H9 (cell line): ENCODE measurements around the gene GSX2. TPM values are rescaled to one million over a fixed set of nuclear protein-coding genes. Genes with fewer than 3 reads are reported as not detected.

Experiments used
- DNase-seq: peaks from one replicate; pipeline ENCODE4 v3.0.0-alpha.2; 2017
- H2AFZ ChIP-seq: one replicate; pipeline ENCODE4 v1.6.1; 2013; ENCODE audit warnings: mild to moderate bottlenecking, low read length, control low read depth, moderate library complexity
- H2AK5ac ChIP-seq: 2 replicates; pipeline ENCODE4 v1.6.1; 2013; ENCODE audit warnings: low read length, control low read depth, mixed read lengths; ENCODE audit not compliant: insufficient read length
- H2BK120ac ChIP-seq: one replicate; pipeline ENCODE4 v1.6.1; 2013; ENCODE audit warnings: low read depth, mild to moderate bottlenecking, low read length, control low read depth, inconsistent platforms; ENCODE audit not compliant: poor library complexity, severe bottlenecking
- H2BK12ac ChIP-seq: 2 replicates; pipeline ENCODE4 v1.6.1; 2013; ENCODE audit warnings: low read length, control low read depth, mixed read lengths, low read depth; ENCODE audit not compliant: insufficient read length
- H2BK15ac ChIP-seq: 2 replicates; pipeline ENCODE4 v1.6.1; 2013; ENCODE audit warnings: low read depth, low read length, control low read depth
- H2BK20ac ChIP-seq: one replicate; pipeline ENCODE4 v1.6.1; 2013; ENCODE audit warnings: low read depth, mild to moderate bottlenecking, low read length, control low read depth, inconsistent platforms; ENCODE audit not compliant: poor library complexity, severe bottlenecking
- H2BK5ac ChIP-seq: 2 replicates; pipeline ENCODE4 v1.6.1; 2013; ENCODE audit warnings: low read length, control low read depth, mixed read lengths; ENCODE audit not compliant: insufficient read length
- H3K14ac ChIP-seq: 2 replicates; pipeline ENCODE4 v1.6.1; 2013; ENCODE audit warnings: low read length, control low read depth; ENCODE audit not compliant: insufficient read depth
- H3K18ac ChIP-seq: 2 replicates; pipeline ENCODE4 v1.6.1; 2013; ENCODE audit warnings: low read depth, mild to moderate bottlenecking, mixed read lengths, low read length, control low read depth; ENCODE audit not compliant: insufficient read length
- H3K23ac ChIP-seq: 2 replicates; pipeline ENCODE4 v1.6.1; 2013; ENCODE audit warnings: low read length, control low read depth, mixed read lengths, low read depth; ENCODE audit not compliant: insufficient read length
- H3K23me2 ChIP-seq: 2 replicates; pipeline ENCODE4 v1.6.1; 2013; ENCODE audit warnings: low read depth, mild to moderate bottlenecking, mixed read lengths, low read length, control low read depth; ENCODE audit not compliant: insufficient read length, poor library complexity, severe bottlenecking
- H3K27ac ChIP-seq: 2 replicates; pipeline ENCODE4 v1.5.1; 2013; ENCODE audit warnings: low read length, control low read depth, mixed read lengths, low read depth; ENCODE audit not compliant: insufficient read length
- H3K27me3 ChIP-seq: 2 replicates; pipeline ENCODE4 v1.6.1; 2013; ENCODE audit warnings: low read length, control low read depth, inconsistent platforms; ENCODE audit not compliant: insufficient read depth
- H3K4ac ChIP-seq: 2 replicates; pipeline ENCODE4 v1.6.1; 2013; ENCODE audit warnings: low read depth, mild to moderate bottlenecking, control low read depth, inconsistent platforms, low read length, moderate library complexity
- H3K4me1 ChIP-seq: 2 replicates; pipeline ENCODE4 v1.6.1; 2013; ENCODE audit warnings: low read length, control low read depth, inconsistent platforms; ENCODE audit not compliant: insufficient read depth
- H3K4me2 ChIP-seq: 2 replicates; pipeline ENCODE4 v1.6.1; 2013; ENCODE audit warnings: low read length, control low read depth, mixed read lengths; ENCODE audit not compliant: insufficient read length, insufficient read depth
- H3K56ac ChIP-seq: 2 replicates; pipeline ENCODE4 v1.6.1; 2013; ENCODE audit warnings: low read depth, mild to moderate bottlenecking, mixed read lengths, low read length, control low read depth; ENCODE audit not compliant: insufficient read length
- H3K79me1 ChIP-seq: 2 replicates; pipeline ENCODE4 v1.6.1; 2013; ENCODE audit warnings: low read depth, mild to moderate bottlenecking, moderate library complexity, low read length, control low read depth, inconsistent platforms; ENCODE audit not compliant: insufficient read depth, poor library complexity, severe bottlenecking
- H3K79me2 ChIP-seq: 2 replicates; pipeline ENCODE4 v1.6.1; 2013; ENCODE audit warnings: low read length, control low read depth, inconsistent platforms; ENCODE audit not compliant: insufficient read depth
- H3K9ac ChIP-seq: 2 replicates; pipeline ENCODE4 v1.6.1; 2013; ENCODE audit warnings: low read length, control low read depth, mixed read lengths; ENCODE audit not compliant: insufficient read length; ENCODE audit errors: extremely low read depth
- H3K9me3 ChIP-seq: one replicate; pipeline ENCODE4 v1.6.1; 2013; ENCODE audit warnings: low read depth, low read length, inconsistent platforms; ENCODE audit not compliant: control insufficient read depth
- H3T11ph ChIP-seq: one replicate; pipeline ENCODE4 v1.6.1; 2013; ENCODE audit warnings: mild to moderate bottlenecking, low read length, control low read depth, inconsistent platforms
- H4K20me1 ChIP-seq: one replicate; pipeline ENCODE4 v1.6.1; 2013; ENCODE audit not compliant: control insufficient read depth, insufficient read length, insufficient read depth
- H4K5ac ChIP-seq: 2 replicates; pipeline ENCODE4 v1.6.1; 2013; ENCODE audit warnings: low read depth, mild to moderate bottlenecking, mixed read lengths, low read length, control low read depth; ENCODE audit not compliant: insufficient read length
- H4K8ac ChIP-seq: replicated peaks from 2 replicates; pipeline ENCODE4 v1.6.1; 2013; ENCODE audit warnings: low read length, control low read depth, mixed read lengths, low read depth; ENCODE audit not compliant: insufficient read length
- H4K91ac ChIP-seq: 2 replicates; pipeline ENCODE4 v1.6.1; 2013; ENCODE audit warnings: low read depth, mild to moderate bottlenecking, moderate library complexity, mixed read lengths, low read length, control low read depth; ENCODE audit not compliant: insufficient read length
- H3K27ac Mint-ChIP-seq, 3 experiments: 2 replicates in 2 of 3; 3 replicates in 1 of 3; pipeline ENCODE4 v1.8.0; 2020 to 2021; ENCODE audit warnings: mixed read lengths in 3 of 3, mild to moderate bottlenecking in 1 of 3, moderate library complexity in 1 of 3
- H3K27me3 Mint-ChIP-seq: 2 replicates; pipeline ENCODE4 v1.8.0; 2021; ENCODE audit warnings: low read depth, mild to moderate bottlenecking, moderate library complexity, mixed read lengths
- H3K36me3 Mint-ChIP-seq, 3 experiments: 2 replicates in 2 of 3; 3 replicates in 1 of 3; pipeline ENCODE4 v1.8.0; 2020 to 2021; ENCODE audit warnings: low read depth in 3 of 3, mixed read lengths in 3 of 3; ENCODE audit not compliant: insufficient read depth in 1 of 3
- H3K4me1 Mint-ChIP-seq, 2 experiments: 2 replicates each; pipeline ENCODE4 v1.8.0; 2020; ENCODE audit warnings: mixed read lengths in 2 of 2
- H3K4me3 Mint-ChIP-seq, 2 experiments: 2 replicates in 1 of 2; 3 replicates in 1 of 2; pipeline ENCODE4 v1.8.0; 2020 to 2021; ENCODE audit warnings: mild to moderate bottlenecking in 2 of 2, mixed read lengths in 2 of 2, moderate library complexity in 1 of 2
- H3K9me3 Mint-ChIP-seq, 2 experiments: 2 replicates in 1 of 2; 3 replicates in 1 of 2; pipeline ENCODE4 v1.8.0; 2020; ENCODE audit warnings: mild to moderate bottlenecking in 2 of 2, mixed read lengths in 2 of 2, moderate library complexity in 1 of 2
- total RNA-seq: library from RNA; stranded (reverse); gene quantifications from 2 replicates; pipeline ENCODE4 v1.2.1, GENCODE V29; 2021
- TF ChIP-seq, protein P1 (sequence below): fragments of 200-600 bp; sonication (generic); conservative IDR thresholded peaks from 3 replicates; pipeline ENCODE4 v1.8.0; 2021; ENCODE audit warnings: antibody characterized with exemption, mild to moderate bottlenecking

Gene GSX2
- total RNA-seq, 1 experiment from 2014 or later: not detected

DNA sequence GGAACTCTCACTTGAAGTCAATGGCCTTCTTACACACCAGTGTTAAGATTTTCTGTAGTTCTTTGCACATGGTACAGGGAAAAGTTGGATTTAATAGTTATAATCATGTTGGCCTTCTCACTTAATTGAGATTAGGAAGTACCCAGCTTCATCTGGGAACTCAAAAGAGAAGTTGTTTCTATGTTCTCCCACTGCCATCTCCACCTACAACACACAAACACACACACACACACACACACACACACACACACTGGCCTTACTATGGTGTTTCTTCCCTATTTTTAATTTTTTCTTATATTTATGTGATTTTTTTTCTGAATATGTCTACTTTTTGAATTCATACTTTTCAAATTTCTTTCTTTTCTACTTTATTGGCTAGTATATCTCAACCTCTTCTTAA lies 25.6 kb upstream of the GSX2 start:
- Histone ChIP-seq H3K4me1 (no peaks in the 10 kb centered on the region), H3T11ph (no peak overlapping the region), H3K56ac (no peak overlapping the region), H3K9ac (no peak overlapping the region), H4K20me1 (no peaks in the 10 kb centered on the region), H3K79me1 (no peaks in the 10 kb centered on the region), H4K8ac (no peak overlapping the region), H3K14ac (no peak overlapping the region), H2BK5ac (no peak overlapping the region), H3K23ac (no peak overlapping the region), H2BK120ac (no peak overlapping the region), H2AFZ (no peak overlapping the region), H2BK12ac (no peak overlapping the region), H3K79me2 (no peaks in the 10 kb centered on the region), H3K18ac (no peak overlapping the region), H3K27ac (no peak overlapping the region), H2BK20ac (no peak overlapping the region), H4K91ac (no peak overlapping the region), H4K5ac (no peak overlapping the region), H3K27me3 (no peaks in the 10 kb centered on the region), H3K4me2 (no peak overlapping the region), H3K4ac (no peak overlapping the region), H3K23me2 (no peaks in the 10 kb centered on the region), H3K9me3 (no peaks in the 10 kb centered on the region), H2AK5ac (no peak overlapping the region), H2BK15ac (no peak overlapping the region)
- Mint-ChIP-seq H3K36me3 (no peaks in the 10 kb centered on the region), H3K9me3 (no peaks in the 10 kb centered on the region), H3K27me3 (no peaks in the 10 kb centered on the region; the same call in none of the 2 replicates), H3K4me1 (no peaks in the 10 kb centered on the region), H3K27ac (no peak overlapping the region), H3K4me3 (no peak overlapping the region)
- no peak for DNase-seq
- TF ChIP-seq, protein P1, sequence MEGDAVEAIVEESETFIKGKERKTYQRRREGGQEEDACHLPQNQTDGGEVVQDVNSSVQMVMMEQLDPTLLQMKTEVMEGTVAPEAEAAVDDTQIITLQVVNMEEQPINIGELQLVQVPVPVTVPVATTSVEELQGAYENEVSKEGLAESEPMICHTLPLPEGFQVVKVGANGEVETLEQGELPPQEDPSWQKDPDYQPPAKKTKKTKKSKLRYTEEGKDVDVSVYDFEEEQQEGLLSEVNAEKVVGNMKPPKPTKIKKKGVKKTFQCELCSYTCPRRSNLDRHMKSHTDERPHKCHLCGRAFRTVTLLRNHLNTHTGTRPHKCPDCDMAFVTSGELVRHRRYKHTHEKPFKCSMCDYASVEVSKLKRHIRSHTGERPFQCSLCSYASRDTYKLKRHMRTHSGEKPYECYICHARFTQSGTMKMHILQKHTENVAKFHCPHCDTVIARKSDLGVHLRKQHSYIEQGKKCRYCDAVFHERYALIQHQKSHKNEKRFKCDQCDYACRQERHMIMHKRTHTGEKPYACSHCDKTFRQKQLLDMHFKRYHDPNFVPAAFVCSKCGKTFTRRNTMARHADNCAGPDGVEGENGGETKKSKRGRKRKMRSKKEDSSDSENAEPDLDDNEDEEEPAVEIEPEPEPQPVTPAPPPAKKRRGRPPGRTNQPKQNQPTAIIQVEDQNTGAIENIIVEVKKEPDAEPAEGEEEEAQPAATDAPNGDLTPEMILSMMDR: no peak
